CD4-positive, alpha-beta T cell treated with Interleukin-15 for 4 hours (primary cell): ENCODE measurements around the gene ROPN1.
"Not testable (repeated sequence)": the region's sequence is repeated elsewhere in the genome, so short reads cannot be mapped to it uniquely, and the experiment has no call there.

Experiments used
- DNase-seq: peaks from one replicate; pipeline ENCODE4 v3.0.0-alpha.2; 2020; ENCODE audit warnings: low spot score

ROPN1 gene

GRCh38 chr3:123991730-123992588 lies at the start of gene ROPN1:
Gene ROPN1, minus strand, starts transcription at chr3:123992124. Its CDS starts 11,643 bp downstream, at chr3:123980481.
- DNase-seq, result not testable (repeated sequence)

DNA sequence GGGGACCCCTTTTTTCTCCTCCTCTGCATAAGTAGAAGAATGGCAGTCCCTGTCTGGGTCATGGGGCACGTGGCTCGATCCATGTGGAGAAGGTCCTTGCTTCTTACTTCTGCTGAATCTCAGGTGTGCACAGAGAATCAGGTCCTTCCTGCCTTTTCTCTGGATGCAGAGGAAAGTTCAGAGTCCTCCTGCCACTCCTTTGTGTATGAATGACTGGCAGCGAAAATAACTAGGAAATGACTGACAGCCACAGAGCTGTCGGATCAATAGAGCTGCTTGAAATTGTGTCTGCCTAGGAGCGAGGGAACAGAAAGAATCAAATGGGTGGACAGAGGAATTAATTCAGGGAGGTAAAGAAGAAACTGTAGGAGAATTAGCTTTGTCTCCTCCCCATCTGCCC lies 49.6 kb upstream of the ROPN1 start:
- DNase-seq, result no peak

- no peak for DNase-seq
These were observed 45.4 kb upstream of the ROPN1 start for GRCh38 chr3:124037326-124037725.

GRCh38 chr3:124036214-124036613 lies 44.3 kb upstream of the ROPN1 start:
- DNase-seq, result not testable (repeated sequence)

DNA sequence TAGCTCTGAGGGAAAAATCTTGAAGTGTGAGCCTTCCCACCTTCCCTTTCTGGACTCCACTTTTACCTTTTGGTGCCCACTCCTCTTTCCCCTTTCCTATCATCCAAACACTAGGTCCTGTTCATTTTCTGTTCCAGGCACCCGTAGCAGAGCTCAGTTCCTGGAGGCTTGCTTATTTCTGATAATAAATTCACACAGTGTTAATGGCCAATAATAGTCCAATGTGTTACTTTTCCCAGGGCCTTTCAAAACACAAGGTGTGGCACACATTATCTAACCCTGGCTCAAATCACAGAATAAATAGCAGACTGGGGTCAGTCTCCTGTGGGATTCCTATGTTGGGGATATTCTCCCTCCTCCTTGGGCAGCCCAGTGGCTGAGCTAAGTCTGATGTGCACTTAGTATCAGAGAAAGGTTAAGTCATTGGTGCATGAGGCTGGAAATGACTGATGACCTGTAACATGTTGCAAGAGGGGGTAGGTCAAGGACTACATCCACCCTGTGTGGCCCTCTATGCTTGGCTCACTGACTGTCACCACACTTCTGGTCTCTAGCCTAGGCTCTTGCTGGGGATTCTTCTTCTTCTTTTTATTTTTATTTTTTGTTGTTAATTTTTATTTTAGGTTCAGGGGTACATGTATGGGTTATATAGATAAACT lies 43.7 kb upstream of the ROPN1 start:
- no peak for DNase-seq

DNA sequence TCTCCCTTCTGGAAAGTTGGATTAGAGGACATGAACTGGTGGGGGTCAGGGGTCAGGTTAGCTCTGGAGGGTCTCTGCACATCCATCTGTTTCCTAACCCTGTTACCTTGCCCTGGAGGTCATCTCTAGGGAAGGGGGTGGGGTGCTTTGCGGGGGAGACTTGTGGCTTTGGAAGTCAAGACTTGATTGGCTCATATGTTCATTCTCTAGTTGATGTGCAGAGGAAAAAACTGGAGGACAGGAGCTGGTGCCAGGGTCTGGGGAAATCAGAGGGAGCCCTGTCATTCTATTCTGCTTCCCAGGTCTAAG lies 42.9 kb upstream of the ROPN1 start:
- DNase-seq, result no peak

GRCh38 chr3:124034016-124034843 lies 42.3 kb upstream of the ROPN1 start:
- no peak for DNase-seq

- no peak for DNase-seq
These were observed 41.6 kb upstream of the ROPN1 start, which contains the start of gene KALRN for GRCh38 chr3:124033360-124034015. Gene KALRN, plus strand, starts transcription at chr3:124033369.

DNA sequence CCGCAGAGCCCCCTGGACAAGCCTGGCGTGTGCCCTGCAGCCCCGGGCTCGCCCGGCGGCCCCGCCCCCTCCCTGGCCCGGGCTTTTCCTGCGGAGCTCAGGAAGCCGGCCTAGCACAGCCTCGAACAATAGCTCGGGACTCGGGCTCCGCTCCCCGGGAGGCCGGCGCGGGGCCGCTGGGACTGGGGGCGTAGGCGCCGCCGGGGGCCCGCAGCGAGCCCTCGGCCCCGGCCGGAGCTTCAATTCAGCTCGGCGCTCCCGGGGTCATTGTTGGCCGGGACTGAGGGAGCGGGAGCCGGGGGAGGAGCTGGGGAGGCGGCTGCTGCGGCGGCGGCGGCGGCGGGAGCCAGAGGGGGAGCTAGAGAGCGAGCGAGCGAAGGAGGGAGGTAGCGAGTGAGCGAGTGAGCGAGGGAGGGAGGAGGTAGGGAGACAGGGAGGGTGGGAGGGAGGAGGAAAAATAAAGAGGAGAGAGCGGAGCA lies 41.0 kb upstream of the ROPN1 start:
- peak; percentile 39 for DNase-seq

DNA sequence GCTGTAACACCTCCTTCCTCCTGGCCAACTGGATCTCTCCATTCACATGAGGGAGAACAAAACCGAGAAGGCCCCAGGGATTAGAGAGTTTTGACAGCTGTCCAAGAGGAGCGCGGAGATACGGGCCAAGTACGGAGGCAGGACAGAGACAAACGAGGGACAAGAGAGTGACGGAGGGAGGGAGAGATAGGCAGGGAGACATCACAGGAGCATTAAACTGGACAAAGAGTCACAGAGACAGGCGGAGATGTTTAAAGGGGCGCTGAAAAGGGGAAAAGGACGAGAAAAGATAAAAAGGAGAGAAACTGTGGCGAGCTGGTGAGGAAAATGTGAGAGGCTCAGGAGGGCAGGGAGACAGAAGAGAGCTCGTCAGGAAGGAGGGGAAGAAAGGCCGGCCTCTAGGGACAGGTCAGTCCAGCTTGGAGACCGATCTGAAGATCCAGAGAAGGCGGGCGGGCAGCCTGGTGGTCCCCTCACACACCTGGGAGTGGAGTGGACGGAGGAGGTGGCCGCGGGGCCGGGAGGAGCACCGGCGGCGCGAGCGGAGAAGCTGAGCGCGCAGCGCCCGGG lies 40.5 kb upstream of the ROPN1 start:
- DNase-seq, result no peak

- no peak for DNase-seq
These were observed 34.6 kb upstream of the ROPN1 start for GRCh38 chr3:124026516-124026915.

- not testable (repeated sequence) for DNase-seq
These were observed 31.6 kb upstream of the ROPN1 start for GRCh38 chr3:124023531-124023930.

- DNase-seq, result no peak
These were observed 27.4 kb upstream of the ROPN1 start for GRCh38 chr3:124019291-124019690.

GRCh38 chr3:124017502-124017901 lies 25.6 kb upstream of the ROPN1 start:
- DNase-seq, result not testable (repeated sequence)

DNA sequence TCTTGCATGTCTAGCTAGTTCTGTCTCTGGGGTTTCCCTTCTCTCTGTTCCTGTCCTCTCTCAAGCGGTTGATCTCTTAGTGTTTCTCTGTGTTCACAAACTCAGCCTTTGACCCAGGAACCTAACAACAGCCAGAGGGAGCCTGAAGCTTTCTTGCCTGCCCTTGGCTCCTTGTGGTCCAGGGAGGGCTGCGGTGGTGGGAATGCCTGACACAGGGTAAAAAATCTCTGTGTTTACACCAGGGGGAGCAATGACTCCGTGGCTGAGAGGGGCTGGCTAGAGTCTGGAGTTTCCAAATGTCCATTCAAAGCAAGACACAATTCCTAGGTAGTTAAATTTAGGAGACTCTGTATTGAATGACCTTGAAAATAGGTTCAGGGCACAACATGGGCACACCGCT lies 24.6 kb upstream of the ROPN1 start:
- DNase-seq, result not testable (repeated sequence)

DNA sequence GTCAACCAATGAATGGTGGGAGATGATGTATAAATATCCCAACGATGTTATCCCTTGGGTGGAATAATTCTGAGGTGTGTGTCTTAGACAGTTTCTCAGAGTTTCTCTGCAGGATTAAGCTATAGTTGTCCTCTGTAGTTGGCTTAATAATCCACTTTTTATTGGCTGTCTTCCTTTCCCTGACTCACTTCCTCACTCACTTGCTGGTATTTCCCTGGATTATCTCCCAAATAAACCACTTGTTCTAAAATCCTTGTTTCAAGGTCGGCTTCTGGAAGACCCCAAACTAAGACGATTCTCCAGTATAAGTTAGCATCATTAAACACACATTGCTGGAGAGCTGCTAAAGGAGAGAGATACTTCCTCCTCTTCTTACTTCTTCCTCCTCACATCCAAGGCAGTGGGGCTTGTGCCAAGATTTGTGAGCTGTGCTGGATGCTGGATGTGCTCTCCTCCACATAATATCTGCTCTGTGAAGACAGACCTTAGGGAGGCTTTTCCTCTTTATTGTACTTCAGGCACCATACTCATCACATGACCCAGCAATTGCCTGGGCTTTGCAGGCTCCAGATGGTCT lies 22.5 kb upstream of the ROPN1 start:
- DNase-seq, result no peak

DNA sequence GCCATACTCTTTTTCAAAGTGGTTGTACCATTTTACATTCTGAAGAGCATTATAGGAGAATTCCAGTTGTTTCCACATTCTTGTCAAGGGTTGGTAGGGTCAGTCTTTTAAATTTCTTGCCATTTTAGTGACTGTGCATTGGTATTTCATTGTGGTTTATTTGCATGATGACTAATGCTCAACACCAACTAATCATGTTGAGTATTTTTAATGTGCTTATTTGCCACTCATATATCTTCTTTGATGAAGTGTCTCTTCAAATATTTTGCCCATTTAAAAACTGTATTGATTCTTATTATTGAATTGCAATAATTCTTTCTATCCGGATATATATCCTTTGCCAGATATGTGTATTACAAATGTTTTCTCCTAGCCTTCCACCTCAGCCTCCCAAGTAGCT lies 16.4 kb upstream of the ROPN1 start:
- DNase-seq, result not testable (repeated sequence)

GRCh38 chr3:124007186-124007585 lies 15.3 kb upstream of the ROPN1 start:
- no peak for DNase-seq

DNA sequence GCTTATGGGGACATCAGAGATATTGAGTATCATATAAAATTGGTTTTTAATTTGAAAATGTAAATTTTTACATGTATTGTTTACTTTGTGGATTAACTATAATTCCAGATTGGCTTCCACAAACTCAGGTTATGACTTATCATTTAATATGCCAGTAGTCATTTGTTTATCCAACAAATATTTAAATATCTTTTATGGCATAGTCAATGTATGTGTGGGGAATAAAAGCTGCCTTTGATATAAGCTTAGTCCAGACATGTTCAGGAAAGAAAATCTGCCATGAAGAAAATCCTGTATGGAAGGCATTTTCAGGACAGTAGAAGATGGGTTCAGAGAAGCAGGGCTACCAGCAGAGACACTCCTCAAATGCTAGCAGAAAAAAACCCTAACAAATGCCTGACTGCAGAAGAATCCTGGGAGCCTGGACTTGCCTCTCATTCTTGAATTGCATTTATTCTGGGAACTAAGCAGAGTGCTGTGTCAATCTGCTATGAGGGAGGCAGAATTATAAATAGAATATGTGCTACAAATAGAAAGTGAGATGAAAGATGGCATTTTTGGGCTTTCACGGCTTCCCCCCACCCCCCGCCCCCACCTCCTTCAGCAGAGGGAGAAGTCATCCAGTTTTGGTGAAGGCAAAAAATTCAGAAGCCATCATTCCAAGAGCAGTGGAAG lies 10.6 kb upstream of the ROPN1 start:
- not testable (repeated sequence) for DNase-seq

- not testable (repeated sequence) for DNase-seq
These were observed 9.4 kb upstream of the ROPN1 start for GRCh38 chr3:124001366-124001765.

- no peak for DNase-seq
These were observed 5.6 kb upstream of the ROPN1 start for GRCh38 chr3:123997543-123997942.
